Lung (tissue), 12 donors: Measurements from ENCODE around the gene POLR3A. TPM values are rescaled to one million over a fixed set of nuclear protein-coding genes. Genes with fewer than 3 reads are reported as not detected.

ENCODE experiments used
- ATAC-seq: fragments of 200-7000 bp; cut with Tn5 transposase; one replicate; pipeline ENCODE4 v1.9.1; 2020; ENCODE audit warnings: moderate number of reproducible peaks; ENCODE audit not compliant: insufficient read depth, low FRiP score
- DNase-seq, 3 donors: peaks; one replicate each; pipeline ENCODE4 v3.0.0-alpha.2; 2013 to 2017
- H3K27ac ChIP-seq, 2 donors: one replicate each; pipeline ENCODE4 v1.5.1; 2013; ENCODE audit warnings: mild to moderate bottlenecking in 2 of 2, moderate library complexity in 2 of 2, control low read depth in 1 of 2, inconsistent platforms in 1 of 2, low read depth in 1 of 2, low read length in 1 of 2
- H3K27me3 ChIP-seq, 3 donors: one replicate each; pipeline ENCODE4 v1.5.1; 2013; ENCODE audit warnings: low read length in 2 of 3; ENCODE audit not compliant: control insufficient read depth in 3 of 3, insufficient read depth in 3 of 3
- H3K36me3 ChIP-seq, 4 donors: one replicate each; pipeline ENCODE4 v1.5.1; 2013; ENCODE audit warnings: low read length in 4 of 4, mild to moderate bottlenecking in 1 of 4, moderate library complexity in 1 of 4; ENCODE audit not compliant: control insufficient read depth in 4 of 4, insufficient read depth in 4 of 4
- H3K4me1 ChIP-seq, 5 donors: one replicate each; pipeline ENCODE4 v1.5.1; 2013; ENCODE audit warnings: low read length in 5 of 5, mild to moderate bottlenecking in 2 of 5, moderate library complexity in 1 of 5; ENCODE audit not compliant: control insufficient read depth in 5 of 5, insufficient read depth in 5 of 5
- H3K4me3 ChIP-seq: one replicate; pipeline ENCODE4 v1.5.1; 2013; ENCODE audit warnings: mild to moderate bottlenecking, control low read depth, moderate library complexity
- H3K9ac ChIP-seq, 2 donors: one replicate each; pipeline ENCODE4 v1.5.1; 2013; ENCODE audit warnings: low read length in 2 of 2, control low read depth in 1 of 2; ENCODE audit not compliant: insufficient read depth in 1 of 2
- H3K9me3 ChIP-seq, 4 donors: one replicate each; pipeline ENCODE4 v1.5.1; 2013; ENCODE audit warnings: low read length in 3 of 4, mild to moderate bottlenecking in 1 of 4, moderate library complexity in 1 of 4; ENCODE audit not compliant: control insufficient read depth in 4 of 4, insufficient read depth in 3 of 4
- CTCF ChIP-seq: IDR thresholded peaks from 2 replicates; pipeline ENCODE4 v1.5.1; 2012; ENCODE audit warnings: mild to moderate bottlenecking; ENCODE audit errors: control extremely low read depth, extremely low read depth
- WGBS, 2 donors: extraction: QIAGEN DNeasy Blood & Tissue Kit; methylation state at CpG; one replicate each; pipeline ENCODE4 v1.1.7; 2013; 5-methylcytosine and 5-hydroxymethylcytosine counted together
- polyA plus RNA-seq, 2 donors: library from polyadenylated mRNA; stranded (reverse); fragments of 200-250 nt; gene quantifications; one replicate each; pipeline ENCODE4 v1.2.1, GENCODE V29; 2013
- total RNA-seq, 2 donors: library from RNA; depleted of rRNA in 1 of 2; stranded (reverse); fragments of >200 nt in 1 of 2; gene quantifications; one replicate each; pipeline ENCODE4 v1.2.1, GENCODE V29; 2014 to 2021
- donor health status: control.
- donor health status: control.
- donor health status: Bipolar disorder and iron deficiency.
- donor health status: healthy.
- donor health status: DM: yes; HTN: yes; CAD: no.

Gene POLR3A
- total and polyA plus RNA-seq, 4 donors: 3.9 to 15.0 (median 8.7) TPM

- H3K9ac ChIP-seq: no peak overlapping the region
- WGBS, 2 donors: 94 to 98% methylated on average over 7 of the region's 7 CpGs
- H3K4me3 ChIP-seq: no peak overlapping the region
- H3K9me3 ChIP-seq: peaks cover 0 to 4% (median 0%) of the 10 kb centered on the region in 4 donors
- no peak for TF ChIP-seq CTCF
- no peak for ATAC-seq
- H3K36me3 ChIP-seq: no peaks in the 10 kb centered on the region
- H3K27ac ChIP-seq: no peak overlapping the region
- DNase-seq: no peak
- H3K4me1 ChIP-seq: peaks cover 0 to 38% (median 7%) of the 10 kb centered on the region in 5 donors
- no peaks in the 10 kb centered on the region for H3K27me3 ChIP-seq
Measured at GRCh38 chr10:77963901-77964300, 65.4 kb downstream of the POLR3A start.

GRCh38 chr10:77962350-77963146 lies 66.8 kb downstream of the POLR3A start:
- no peak for ATAC-seq
- no peak overlapping the region for H3K4me3 ChIP-seq
- H3K9ac ChIP-seq: no peak overlapping the region
- WGBS, 2 donors: 85 to 92% methylated on average over 7 of the region's 7 CpGs
- H3K9me3 ChIP-seq: peaks cover 0 to 4% (median 0%) of the 10 kb centered on the region in 4 donors
- H3K36me3 ChIP-seq: no peaks in the 10 kb centered on the region
- no peak overlapping the region for H3K27ac ChIP-seq
- H3K4me1 ChIP-seq: peaks cover 0 to 30% (median 8%) of the 10 kb centered on the region in 5 donors
- TF ChIP-seq CTCF: no peak
- no peaks in the 10 kb centered on the region for H3K27me3 ChIP-seq
- DNase-seq: no peak

GRCh38 chr10:77961668-77962067 lies 67.6 kb downstream of the POLR3A start:
- Histone ChIP-seq H3K27ac (no peak overlapping the region), H3K4me1 (peaks cover 0 to 26% (median 8%) of the 10 kb centered on the region in 5 donors), H3K4me3 (no peak overlapping the region), H3K9me3 (peaks cover 0 to 4% (median 0%) of the 10 kb centered on the region in 4 donors), H3K36me3 (no peaks in the 10 kb centered on the region), H3K9ac (no peak overlapping the region), H3K27me3 (no peaks in the 10 kb centered on the region)
- no peak for TF ChIP-seq CTCF
- 89 to 92% methylated on average over 6 of the region's 6 CpGs for WGBS, 2 donors
- ATAC-seq: no peak
- DNase-seq: no peak
